ENCODE results near the gene ALOXE3.
A peak's percentile ranks its signal among the peaks of the same experiment; 100 is the strongest.
"Not testable (repeated sequence)": the region's sequence is repeated elsewhere in the genome, so short reads cannot be mapped to it uniquely, and the experiment has no call there.

Gene ALOXE3

GRCh38 chr17:8081876-8082275, 36.4 kb downstream of the ALOXE3 start:
- H3K4me3 ChIP-seq (ENCODE audit: low read depth, low read length) = no peak overlapping the region
- DNase-seq (ENCODE audit: low read depth) = no peak
- TF ChIP-seq POLR2A (IDR thresholded peaks at IDR 0.05; ENCODE audit: extremely low read depth, insufficient read length) = no peak
- no peak for TF ChIP-seq CTCF (IDR thresholded peaks at IDR 0.05; ENCODE audit: low read depth, low read length)
- no peak for TF ChIP-seq MAX (IDR thresholded peaks at IDR 0.05; ENCODE audit: low read depth, low read length)
- TF ChIP-seq MYC (IDR thresholded peaks at IDR 0.05; ENCODE audit: low read depth, low read length) = no peak

- no peak overlapping the region for H3K4me3 ChIP-seq (ENCODE audit: low read depth, low read length)
- no peak for DNase-seq (ENCODE audit: low read depth)
- TF ChIP-seq CTCF (IDR thresholded peaks at IDR 0.05; ENCODE audit: low read depth, low read length) (no peak), MYC (IDR thresholded peaks at IDR 0.05; ENCODE audit: low read depth, low read length) (no peak), MAX (IDR thresholded peaks at IDR 0.05; ENCODE audit: low read depth, low read length) (no peak), POLR2A (IDR thresholded peaks at IDR 0.05; ENCODE audit: extremely low read depth, insufficient read length) (no peak)
Observed at GRCh38 chr17:8080799-8081219, 37.5 kb downstream of the ALOXE3 start.

- H3K4me3 ChIP-seq (ENCODE audit: low read depth, low read length) = no peak overlapping the region
- DNase-seq (ENCODE audit: low read depth) = no peak
- TF ChIP-seq MAX (IDR thresholded peaks at IDR 0.05; ENCODE audit: low read depth, low read length) (no peak), CTCF (IDR thresholded peaks at IDR 0.05; ENCODE audit: low read depth, low read length) (no peak), MYC (IDR thresholded peaks at IDR 0.05; ENCODE audit: low read depth, low read length) (no peak), POLR2A (IDR thresholded peaks at IDR 0.05; ENCODE audit: extremely low read depth, insufficient read length) (no peak)
Observed at GRCh38 chr17:8080208-8080798, 38.0 kb downstream of the ALOXE3 start.

GRCh38 chr17:8079291-8080207, 38.8 kb downstream of the ALOXE3 start:
- no peak overlapping the region for H3K4me3 ChIP-seq (ENCODE audit: low read depth, low read length)
- DNase-seq (ENCODE audit: low read depth) = peak; percentile 65
- TF ChIP-seq CTCF (IDR thresholded peaks at IDR 0.05; ENCODE audit: low read depth, low read length) (peak; percentile 65), MYC (IDR thresholded peaks at IDR 0.05; ENCODE audit: low read depth, low read length) (no peak)

GRCh38 chr17:8077939-8078338, 40.4 kb downstream of the ALOXE3 start:
- H3K4me3 ChIP-seq (ENCODE audit: low read depth, low read length); DNase-seq (ENCODE audit: low read depth): not testable (repeated sequence)

- DNase-seq (ENCODE audit: low read depth) = no peak
- TF ChIP-seq MYC (IDR thresholded peaks at IDR 0.05; ENCODE audit: low read depth, low read length) (no peak), POLR2A (IDR thresholded peaks at IDR 0.05; ENCODE audit: extremely low read depth, insufficient read length) (no peak), MAX (IDR thresholded peaks at IDR 0.05; ENCODE audit: low read depth, low read length) (no peak), CTCF (IDR thresholded peaks at IDR 0.05; ENCODE audit: low read depth, low read length) (no peak)
- H3K4me3 ChIP-seq (ENCODE audit: low read depth, low read length) = no peak overlapping the region
Observed at GRCh38 chr17:8076502-8077266, 41.6 kb downstream of the ALOXE3 start.
